GM12874 (cell line): ENCODE measurements around the gene KRTAP12-1.

Experiments
- CTCF ChIP-seq: IDR thresholded peaks from 2 replicates; pipeline ENCODE4 v1.5.1; 2011; ENCODE audit warnings: low read depth, mild to moderate bottlenecking, control low read depth, low read length, moderate library complexity; ENCODE audit not compliant: insufficient read depth

Gene KRTAP12-1

GRCh38 chr21:44681861-44682579 is at the start of gene KRTAP12-1:
Gene KRTAP12-1, minus strand, starts transcription at chr21:44682163. Its CDS starts 40 bp downstream, at chr21:44682123.
- no peak for TF ChIP-seq CTCF

- TF ChIP-seq CTCF = no peak
Measured at GRCh38 chr21:44730951-44731579, 49.1 kb upstream of the KRTAP12-1 start.

- TF ChIP-seq CTCF = no peak
Measured at GRCh38 chr21:44730028-44730395, 48.0 kb upstream of the KRTAP12-1 start.

- TF ChIP-seq CTCF = no peak
Measured at GRCh38 chr21:44729336-44730027, 47.5 kb upstream of the KRTAP12-1 start.

- TF ChIP-seq CTCF = no peak
Measured at GRCh38 chr21:44728716-44729115, 46.8 kb upstream of the KRTAP12-1 start.

- TF ChIP-seq CTCF = no peak
Measured at GRCh38 chr21:44727757-44728156, 45.8 kb upstream of the KRTAP12-1 start.

- no peak for TF ChIP-seq CTCF
Measured at GRCh38 chr21:44727321-44727720, 45.4 kb upstream of the KRTAP12-1 start.
